WTC11 (cell line): Measurements from ENCODE around the gene TGIF1. TPM values are rescaled to one million over a fixed set of nuclear protein-coding genes. Genes with fewer than 3 reads are reported as not detected.

Experiments
- AFF4 ChIP-seq: sonication (generic); formaldehyde crosslinking; IDR thresholded peaks from 2 replicates; pipeline ENCODE4 v1.8.1; 2023; ENCODE audit warnings: mild to moderate bottlenecking, missing genetic modification reagents, borderline replicate concordance
- AR ChIP-seq: fragments of 250-450 bp; sonication (Bioruptor Pico); IDR thresholded peaks from 2 replicates; pipeline ENCODE4 v1.9.0; 2021; ENCODE audit warnings: mild to moderate bottlenecking
- ATF6 ChIP-seq: sonication (generic); formaldehyde crosslinking; IDR thresholded peaks from 2 replicates; pipeline ENCODE4 v1.8.1; 2023; ENCODE audit warnings: mild to moderate bottlenecking, missing genetic modification reagents
- CBFB ChIP-seq: sonication (generic); formaldehyde crosslinking; IDR thresholded peaks from 2 replicates; pipeline ENCODE4 v1.8.1; 2022; ENCODE audit warnings: mild to moderate bottlenecking, low read depth, missing genetic modification reagents
- E2F1 ChIP-seq: sonication (generic); formaldehyde crosslinking; IDR thresholded peaks from 2 replicates; pipeline ENCODE4 v1.8.0; 2022; ENCODE audit warnings: mild to moderate bottlenecking, missing genetic modification reagents
- E2F5 ChIP-seq: sonication (generic); formaldehyde crosslinking; IDR thresholded peaks from 2 replicates; pipeline ENCODE4 v1.8.1; 2022; ENCODE audit warnings: mild to moderate bottlenecking, moderate library complexity, missing genetic modification reagents
- HMGA2 ChIP-seq: fragments of 250-450 bp; sonication (Bioruptor Pico); IDR thresholded peaks from 2 replicates; pipeline ENCODE4 v1.4.0; 2021; ENCODE audit warnings: mild to moderate bottlenecking, moderate library complexity
- IRF1 ChIP-seq: sonication (generic); formaldehyde crosslinking; IDR thresholded peaks from 2 replicates; pipeline ENCODE4 v1.8.0; 2023; ENCODE audit warnings: missing genetic modification reagents
- MXD4 ChIP-seq: fragments of 250-450 bp; sonication (Bioruptor Pico); IDR thresholded peaks from 2 replicates; pipeline ENCODE4 v1.8.0; 2021; ENCODE audit warnings: mild to moderate bottlenecking, moderate library complexity, borderline replicate concordance
- OVOL2 ChIP-seq: fragments of 250-450 bp; sonication (Bioruptor Pico); IDR thresholded peaks from 2 replicates; pipeline ENCODE4 v1.9.0; 2021; ENCODE audit warnings: mild to moderate bottlenecking, borderline replicate concordance
- PREB ChIP-seq: sonication (generic); formaldehyde crosslinking; IDR thresholded peaks from 2 replicates; pipeline ENCODE4 v1.8.1; 2022; ENCODE audit warnings: mild to moderate bottlenecking, missing genetic modification reagents, moderate library complexity, borderline replicate concordance
- PRRX2 ChIP-seq: fragments of 250-450 bp; sonication (Bioruptor Pico); IDR thresholded peaks from 2 replicates; pipeline ENCODE4 v1.8.0; 2021; ENCODE audit warnings: mild to moderate bottlenecking
- SOX15 ChIP-seq: fragments of 250-450 bp; sonication (Bioruptor Pico); IDR thresholded peaks from 2 replicates; pipeline ENCODE4 v1.9.0; 2021; ENCODE audit warnings: mild to moderate bottlenecking
- ZNF396 ChIP-seq: fragments of 250-450 bp; sonication (Bioruptor Pico); IDR thresholded peaks from 2 replicates; pipeline ENCODE4 v1.8.0; 2021; ENCODE audit warnings: mild to moderate bottlenecking, moderate library complexity, borderline replicate concordance
- ZNF425 ChIP-seq: fragments of 250-450 bp; sonication (Bioruptor Pico); conservative IDR thresholded peaks from 2 replicates; pipeline ENCODE4 v1.9.0; 2021; ENCODE audit warnings: mild to moderate bottlenecking
- ZNF532 ChIP-seq: fragments of 250-450 bp; sonication (Bioruptor Pico); IDR thresholded peaks from 2 replicates; pipeline ENCODE4 v1.9.0; 2021; ENCODE audit warnings: mild to moderate bottlenecking, borderline replicate concordance
- ZSCAN18 ChIP-seq: fragments of 250-450 bp; sonication (Bioruptor Pico); IDR thresholded peaks from 2 replicates; pipeline ENCODE4 v2.1.2; 2022; ENCODE audit warnings: mild to moderate bottlenecking, moderate library complexity
- total RNA-seq: library from RNA; stranded (reverse); gene quantifications from 3 replicates; pipeline ENCODE4 v1.2.3, GENCODE V29; 2021

Gene TGIF1
- total RNA-seq, 1 experiment from 2014 or later, result 206 TPM

- TF ChIP-seq AFF4 (CRISPR knock-in tag) (no peak), ZSCAN18 (CRISPR knock-in tag) (no peak), ATF6 (CRISPR knock-in tag) (no peak), ZNF396 (no peak), PREB (CRISPR knock-in tag) (no peak), E2F5 (CRISPR knock-in tag) (0 out of 2 replicates have a peak, but pooled peaks have one; percentile 26), E2F1 (no peak), SOX15 (CRISPR knock-in tag) (no peak), MXD4 (CRISPR knock-in tag) (no peak), ZNF532 (CRISPR knock-in tag) (no peak), ZNF425 (CRISPR knock-in tag) (no peak), PRRX2 (CRISPR knock-in tag) (no peak), CBFB (no peak), IRF1 (CRISPR knock-in tag) (no peak), HMGA2 (no peak), OVOL2 (CRISPR knock-in tag) (no peak), AR (no peak)
Measured at GRCh38 chr18:3449512-3450011, 410 bp upstream of the TGIF1 start (continued).
